Hippocampal formation (tissue), 2 donors: Measurements from ENCODE around the gene FIP1L1.
"Not testable (repeated sequence)": the region's sequence is repeated elsewhere in the genome, so short reads cannot be mapped to it uniquely, and the experiment has no call there.

Experiments used
- DNase-seq, 2 donors: peaks; one replicate each; lab custom pipeline; 2025; lab: John Stamatoyannopoulos, UW

FIP1L1 gene

GRCh38 chr4:53376900-53377299, 541 bp upstream of the FIP1L1 start:
- DNase-seq: no peak

- no peak for DNase-seq
These were observed 686 bp downstream of the FIP1L1 start for GRCh38 chr4:53378171-53378482.

GRCh38 chr4:53380221-53380620, 2.8 kb downstream of the FIP1L1 start:
- DNase-seq: no peak

DNA sequence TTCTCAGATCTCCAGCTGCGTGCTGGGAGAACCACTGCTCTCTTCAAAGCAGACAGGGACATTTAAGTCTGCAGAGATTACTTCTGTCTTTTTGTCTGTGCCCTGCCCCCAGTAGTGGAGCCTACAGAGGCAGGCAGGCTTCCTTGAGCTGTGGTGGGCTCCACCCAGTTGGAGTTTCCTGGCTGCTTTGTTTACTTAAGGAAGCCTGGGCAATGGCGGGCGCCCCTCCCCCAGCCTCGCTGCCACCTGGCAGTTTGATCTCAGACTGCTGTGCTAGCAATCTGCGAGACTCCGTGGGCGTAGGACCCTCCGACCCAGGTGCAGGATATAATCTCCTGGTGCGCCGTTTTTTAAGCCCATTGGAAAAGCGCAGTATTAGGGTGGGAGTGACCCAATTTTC, 32.0 kb downstream of the FIP1L1 start:
- not testable (repeated sequence) for DNase-seq

- no peak for DNase-seq
These were observed 41.8 kb downstream of the FIP1L1 start for GRCh38 chr4:53419208-53419607.

- DNase-seq: no peak
These were observed 44.4 kb downstream of the FIP1L1 start for GRCh38 chr4:53421791-53422190.

- no peak for DNase-seq
These were observed 44.9 kb downstream of the FIP1L1 start for GRCh38 chr4:53422367-53422766.

- DNase-seq: no peak
These were observed 46.8 kb downstream of the FIP1L1 start for GRCh38 chr4:53424280-53424679.

GRCh38 chr4:53427366-53427765, 49.9 kb downstream of the FIP1L1 start:
- DNase-seq: no peak

DNA sequence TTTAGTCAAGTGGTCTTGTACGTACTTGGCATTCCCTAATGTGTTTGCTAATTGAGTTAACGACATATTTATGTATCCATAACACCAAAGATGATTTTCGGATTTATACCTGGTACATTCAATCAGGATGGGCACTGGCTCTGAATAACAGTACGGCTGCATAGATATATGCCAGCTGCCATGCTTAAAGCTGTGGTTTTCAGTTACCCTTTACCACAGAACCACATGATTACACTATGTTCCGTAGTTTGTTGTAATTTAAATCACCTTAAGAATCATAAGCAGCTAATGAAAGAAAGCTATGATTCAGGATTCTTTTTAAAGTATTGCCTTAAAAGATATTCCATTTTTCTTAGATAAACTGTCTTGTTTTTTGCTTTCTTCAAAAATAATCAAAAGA, 53.6 kb downstream of the FIP1L1 start:
- DNase-seq: no peak

- DNase-seq: no peak
These were observed 55.3 kb downstream of the FIP1L1 start for GRCh38 chr4:53432528-53433424.

DNA sequence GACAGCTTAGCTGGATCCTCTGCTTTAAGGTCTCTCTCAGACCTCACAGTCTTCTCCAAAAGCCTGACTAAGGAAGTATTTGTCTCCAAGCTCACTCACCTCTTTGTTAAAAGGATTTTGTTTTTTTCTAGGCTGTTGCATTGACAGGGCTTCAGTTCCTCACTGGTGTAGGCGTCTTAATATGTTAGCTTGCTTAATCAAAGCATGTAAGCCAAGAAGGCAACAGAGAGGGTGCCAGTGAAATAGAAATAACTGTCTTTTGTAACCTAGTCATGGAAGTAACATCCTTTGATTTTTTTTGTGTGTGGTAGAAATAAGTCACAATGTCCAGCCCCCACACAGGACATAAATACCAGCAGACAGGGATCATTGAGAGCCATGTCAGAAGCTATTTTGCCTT, 58.8 kb downstream of the FIP1L1 start:
- DNase-seq: no peak

DNA sequence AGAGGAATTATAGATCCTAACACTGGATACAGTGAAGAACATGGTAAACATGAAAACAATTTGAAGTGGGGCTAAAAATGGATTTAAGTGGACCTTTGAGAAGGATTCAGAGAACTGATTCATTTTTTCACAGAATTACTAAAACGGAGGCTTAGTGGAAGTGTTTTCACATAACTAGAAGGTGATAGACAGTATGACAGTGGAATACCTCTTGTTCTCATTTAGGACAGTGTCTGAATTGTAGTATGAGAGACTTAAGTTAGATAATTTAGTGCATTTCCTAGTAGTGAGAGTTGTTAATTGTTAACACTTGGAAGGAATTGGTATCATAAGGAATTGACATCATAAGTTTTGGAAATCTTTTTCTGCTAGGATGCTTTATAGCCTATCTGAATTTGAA, 64.1 kb downstream of the FIP1L1 start:
- no peak for DNase-seq

- DNase-seq: no peak
These were observed 67.5 kb downstream of the FIP1L1 start for GRCh38 chr4:53444954-53445353.

GRCh38 chr4:53450773-53451172, 73.3 kb downstream of the FIP1L1 start:
- no peak for DNase-seq

DNA sequence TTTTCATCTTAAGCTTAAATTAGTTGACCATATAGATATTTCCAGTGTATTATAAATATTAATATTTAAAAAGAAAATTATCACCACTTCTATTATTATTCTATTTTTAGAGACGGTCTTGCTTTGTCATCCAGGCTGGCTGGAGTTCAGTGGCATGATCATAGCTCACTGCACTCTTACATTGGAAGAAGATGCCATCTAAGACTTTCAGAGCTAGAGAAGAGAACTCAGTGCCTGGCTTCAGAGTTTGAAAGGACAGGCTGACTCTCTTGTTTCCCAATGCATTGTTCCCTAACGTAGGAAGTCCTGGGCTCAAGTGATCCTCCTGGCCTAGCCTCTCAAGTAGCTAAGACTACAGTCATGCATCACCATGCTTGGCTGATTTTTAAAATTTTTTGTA, 75.9 kb downstream of the FIP1L1 start:
- no peak for DNase-seq

- DNase-seq: no peak
These were observed 78.3 kb downstream of the FIP1L1 start for GRCh38 chr4:53455766-53456165.

DNA sequence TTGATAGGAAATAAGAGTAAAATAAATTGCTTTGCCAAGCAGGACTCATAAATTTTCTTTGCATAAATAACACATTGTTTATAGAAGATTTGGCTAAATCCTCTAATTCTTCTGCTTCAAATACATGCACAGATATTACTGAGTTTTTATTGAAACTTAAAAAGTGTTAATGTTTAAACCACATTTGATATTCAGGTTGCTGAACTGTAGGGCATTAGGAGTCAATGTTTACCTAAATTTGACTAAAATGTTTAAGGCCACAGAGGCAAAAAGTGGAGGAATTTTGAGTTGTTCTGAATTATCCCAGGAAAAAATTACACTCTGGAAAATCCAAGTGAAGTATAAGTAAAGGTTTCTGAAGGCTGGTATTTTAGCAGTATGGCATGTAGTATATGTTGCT, 78.7 kb downstream of the FIP1L1 start:
- no peak for DNase-seq

- DNase-seq: no peak
These were observed 82.1 kb downstream of the FIP1L1 start for GRCh38 chr4:53459548-53459947.

GRCh38 chr4:53461244-53461643, 83.8 kb downstream of the FIP1L1 start:
- no peak for DNase-seq

- no peak for DNase-seq
These were observed 85.9 kb downstream of the FIP1L1 start for GRCh38 chr4:53463340-53463739.

- DNase-seq: no peak
These were observed 87.8 kb downstream of the FIP1L1 start for GRCh38 chr4:53465281-53465680.

DNA sequence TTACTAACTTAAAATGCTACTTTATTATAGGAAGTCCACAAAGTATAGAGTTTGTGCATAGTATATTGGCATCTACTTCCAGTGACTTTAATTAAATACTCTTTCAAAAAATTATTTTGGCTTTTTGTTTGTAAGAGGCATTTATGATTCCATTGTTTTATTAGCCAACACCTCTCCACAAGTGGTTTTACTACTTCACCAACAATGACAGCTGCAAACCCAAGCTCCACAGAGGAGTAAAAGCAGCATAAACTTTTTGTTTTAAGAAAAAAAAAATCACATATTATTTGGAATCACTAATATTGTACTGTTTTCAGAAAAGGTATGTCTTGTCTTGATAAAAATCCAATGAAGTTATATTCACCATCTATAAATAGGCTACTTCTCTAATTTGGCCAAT, 88.5 kb downstream of the FIP1L1 start:
- no peak for DNase-seq

GRCh38 chr4:53466576-53466975, 89.1 kb downstream of the FIP1L1 start:
- not testable (repeated sequence) for DNase-seq
